Neural cell (in vitro differentiated cells): ENCODE measurements around the gene TBC1D24. TPM values are rescaled to one million over a fixed set of nuclear protein-coding genes. Genes with fewer than 3 reads are reported as not detected.

Experiments used
- H2AFZ ChIP-seq: fragments of 200-600, 300-800 bp; sonication (generic), shearing (Covaris generic); 2 replicates; pipeline ENCODE4 v1.6.0; 2014; ENCODE audit warnings: low read depth, mild to moderate bottlenecking, antibody characterized with exemption, low read length, moderate library complexity
- H3F3A ChIP-seq: fragments of 200-600 bp; shearing (Covaris generic); 2 replicates; pipeline ENCODE4 v1.6.1; 2016; ENCODE audit warnings: mild to moderate bottlenecking, moderate library complexity, mixed read lengths, antibody characterized with exemption, low read length; ENCODE audit not compliant: insufficient read depth, poor library complexity, severe bottlenecking
- H3K27ac ChIP-seq: fragments of 200-600, 300-800 bp; sonication (generic), shearing (Covaris generic); 2 replicates; pipeline ENCODE4 v1.5.1; 2014; ENCODE audit warnings: mild to moderate bottlenecking, low read length, moderate library complexity
- H3K27me3 ChIP-seq: fragments of 300-800, 200-600 bp; sonication (generic), shearing (Covaris generic); 2 replicates; pipeline ENCODE4 v1.6.0; 2014; ENCODE audit warnings: mild to moderate bottlenecking, low read depth, low read length, moderate library complexity; ENCODE audit not compliant: insufficient read depth
- H3K36me3 ChIP-seq: fragments of 300-800, 200-600 bp; sonication (generic), shearing (Covaris generic); 2 replicates; pipeline ENCODE4 v1.5.1; 2014; ENCODE audit warnings: mild to moderate bottlenecking, antibody characterized with exemption, low read length, moderate library complexity; ENCODE audit not compliant: insufficient read depth
- H3K4me2 ChIP-seq: fragments of 300-800, 200-600 bp; sonication (generic), shearing (Covaris generic); 2 replicates; pipeline ENCODE4 v1.6.0; 2014; ENCODE audit warnings: mild to moderate bottlenecking, low read length
- H3K4me3 ChIP-seq: fragments of 300-800, 200-600 bp; sonication (generic), shearing (Covaris generic); 2 replicates; pipeline ENCODE4 v1.5.1; 2014; ENCODE audit warnings: mild to moderate bottlenecking, low read length, moderate library complexity
- H3K79me2 ChIP-seq: fragments of 200-600 bp; shearing (Covaris generic); replicated peaks from 2 replicates; pipeline ENCODE4 v1.6.0; 2014; ENCODE audit warnings: mild to moderate bottlenecking, low read length, moderate library complexity; ENCODE audit not compliant: insufficient read depth
- H3K9ac ChIP-seq: fragments of 300-800, 200-600 bp; sonication (generic), shearing (Covaris generic); 2 replicates; pipeline ENCODE4 v1.6.1; 2016; ENCODE audit warnings: mild to moderate bottlenecking, low read length, mixed read lengths
- H3K9me2 ChIP-seq: fragments of 200-600 bp; shearing (Covaris generic); 2 replicates; pipeline ENCODE4 v1.6.1; 2016; ENCODE audit warnings: mild to moderate bottlenecking, low read length, mixed read lengths; ENCODE audit not compliant: insufficient read depth
- H3K9me3 ChIP-seq: fragments of 200-600, 300-800 bp; sonication (generic), shearing (Covaris generic); 2 replicates; pipeline ENCODE4 v1.6.1; 2016; ENCODE audit warnings: mild to moderate bottlenecking, mixed run types, low read length, moderate library complexity, mixed read lengths
- H4K20me1 ChIP-seq: fragments of 200-600 bp; shearing (Covaris generic); 2 replicates; pipeline ENCODE4 v1.6.1; 2016; ENCODE audit warnings: mild to moderate bottlenecking, mixed run types; ENCODE audit not compliant: insufficient read depth
- EP300 ChIP-seq: fragments of 450-650 bp; conservative IDR thresholded peaks from 2 replicates; pipeline ENCODE4 v1.6.1; 2014; ENCODE audit warnings: antibody characterized with exemption, mild to moderate bottlenecking, moderate library complexity; ENCODE audit not compliant: poor library complexity, severe bottlenecking
- EZH2 ChIP-seq: fragments of 200-600, 300-800 bp; shearing (Covaris generic), sonication (generic); IDR thresholded peaks from 2 replicates; pipeline ENCODE4 v1.6.1; 2014; ENCODE audit warnings: antibody characterized with exemption, low read length, borderline replicate concordance, mild to moderate bottlenecking; ENCODE audit not compliant: insufficient read depth, poor library complexity, severe bottlenecking
- MXI1 ChIP-seq: fragments of 450-650 bp; conservative IDR thresholded peaks from 2 replicates; pipeline ENCODE4 v1.6.1; 2014; ENCODE audit warnings: antibody characterized with exemption, mild to moderate bottlenecking; ENCODE audit not compliant: poor library complexity, severe bottlenecking
- POLR2AphosphoS5 ChIP-seq: IDR thresholded peaks from 2 replicates; pipeline ENCODE4 v1.6.1; 2012
- RAD21 ChIP-seq: fragments of 450-650 bp; conservative IDR thresholded peaks from 2 replicates; pipeline ENCODE4 v1.6.1; 2014; ENCODE audit warnings: antibody characterized with exemption, mild to moderate bottlenecking, moderate library complexity
- SMC3 ChIP-seq: fragments of 450-650 bp; conservative IDR thresholded peaks from 2 replicates; pipeline ENCODE4 v1.6.1; 2014; ENCODE audit warnings: antibody characterized with exemption, mild to moderate bottlenecking, moderate library complexity; ENCODE audit not compliant: poor library complexity
- TAF1 ChIP-seq: IDR thresholded peaks from 2 replicates; pipeline ENCODE4 v1.6.1; 2012; ENCODE audit warnings: low read depth
- polyA plus RNA-seq: library from polyadenylated mRNA; depleted of rRNA; stranded (reverse); fragments of >200 nt; gene quantifications from 2 replicates; pipeline ENCODE4 v1.2.3, GENCODE V29; 2014
- TF ChIP-seq, protein P1 (sequence below): fragments of 450-650 bp; IDR thresholded peaks from 2 replicates; pipeline ENCODE4 v1.5.1; 2014; ENCODE audit warnings: antibody characterized with exemption, mild to moderate bottlenecking, moderate library complexity; ENCODE audit not compliant: poor library complexity, severe bottlenecking

The TBC1D24 gene
- polyA plus RNA-seq, 1 donor from 2014 or later = 27.1 TPM

GRCh38 chr16:2492292-2492691 is 17.4 kb downstream of the TBC1D24 start:
- no peak overlapping the region for H3K4me3 ChIP-seq
- TF ChIP-seq, protein P1, sequence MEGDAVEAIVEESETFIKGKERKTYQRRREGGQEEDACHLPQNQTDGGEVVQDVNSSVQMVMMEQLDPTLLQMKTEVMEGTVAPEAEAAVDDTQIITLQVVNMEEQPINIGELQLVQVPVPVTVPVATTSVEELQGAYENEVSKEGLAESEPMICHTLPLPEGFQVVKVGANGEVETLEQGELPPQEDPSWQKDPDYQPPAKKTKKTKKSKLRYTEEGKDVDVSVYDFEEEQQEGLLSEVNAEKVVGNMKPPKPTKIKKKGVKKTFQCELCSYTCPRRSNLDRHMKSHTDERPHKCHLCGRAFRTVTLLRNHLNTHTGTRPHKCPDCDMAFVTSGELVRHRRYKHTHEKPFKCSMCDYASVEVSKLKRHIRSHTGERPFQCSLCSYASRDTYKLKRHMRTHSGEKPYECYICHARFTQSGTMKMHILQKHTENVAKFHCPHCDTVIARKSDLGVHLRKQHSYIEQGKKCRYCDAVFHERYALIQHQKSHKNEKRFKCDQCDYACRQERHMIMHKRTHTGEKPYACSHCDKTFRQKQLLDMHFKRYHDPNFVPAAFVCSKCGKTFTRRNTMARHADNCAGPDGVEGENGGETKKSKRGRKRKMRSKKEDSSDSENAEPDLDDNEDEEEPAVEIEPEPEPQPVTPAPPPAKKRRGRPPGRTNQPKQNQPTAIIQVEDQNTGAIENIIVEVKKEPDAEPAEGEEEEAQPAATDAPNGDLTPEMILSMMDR = no peak
- no peak for TF ChIP-seq MXI1
- no peak for TF ChIP-seq TAF1
- no peak for TF ChIP-seq SMC3
- no peak for TF ChIP-seq EP300
- TF ChIP-seq EZH2 = no peak
- no peak for TF ChIP-seq RAD21
- no peak for TF ChIP-seq POLR2AphosphoS5
- H3K9me2 ChIP-seq = no peaks in the 10 kb centered on the region
- no peaks in the 10 kb centered on the region for H3K36me3 ChIP-seq
- H3K4me2 ChIP-seq = no peak overlapping the region
- no peaks in the 10 kb centered on the region for H4K20me1 ChIP-seq
- no peak overlapping the region for H3K9ac ChIP-seq
- H2AFZ ChIP-seq = no peak overlapping the region
- H3K79me2 ChIP-seq = no peaks in the 10 kb centered on the region
- H3K27me3 ChIP-seq = no peaks in the 10 kb centered on the region
- no peak overlapping the region for H3K27ac ChIP-seq
- H3K9me3 ChIP-seq = no peaks in the 10 kb centered on the region
- no peaks in the 10 kb centered on the region for H3F3A ChIP-seq

GRCh38 chr16:2493605-2494004 is 18.7 kb downstream of the TBC1D24 start:
- H3K4me3 ChIP-seq = no peak overlapping the region

More at GRCh38 chr16:2493605-2494004, 18.7 kb downstream of the TBC1D24 start:
- Histone ChIP-seq H3K27ac (no peak overlapping the region), H2AFZ (no peak overlapping the region), H3K36me3 (no peaks in the 10 kb centered on the region), H3K9ac (no peak overlapping the region), H3K9me3 (no peaks in the 10 kb centered on the region), H3K27me3 (no peaks in the 10 kb centered on the region), H3K9me2 (no peaks in the 10 kb centered on the region), H4K20me1 (no peaks in the 10 kb centered on the region), H3K4me2 (no peak overlapping the region), H3F3A (no peaks in the 10 kb centered on the region), H3K79me2 (no peaks in the 10 kb centered on the region)
- TF ChIP-seq RAD21 = no peak
- TF ChIP-seq, protein P1 = no peak
- TF ChIP-seq TAF1 = no peak
- TF ChIP-seq POLR2AphosphoS5 = no peak
- no peak for TF ChIP-seq EP300
- no peak for TF ChIP-seq MXI1
